Measurements from ENCODE around the gene TSPO2.

TSPO2 gene

GRCh38 chr6:41027799-41028560 is 14.3 kb upstream of the TSPO2 start:
- peak; percentile 77 for DNase-seq

GRCh38 chr6:41028561-41029412 is 13.5 kb upstream of the TSPO2 start:
- DNase-seq = no peak

- DNase-seq = no peak
Observed at GRCh38 chr6:41032830-41033229, 9.4 kb upstream of the TSPO2 start.

GRCh38 chr6:41033776-41034175 is 8.5 kb upstream of the TSPO2 start:
- no peak for DNase-seq

GRCh38 chr6:41036186-41036585 is 6.1 kb upstream of the TSPO2 start:
- no peak for DNase-seq

GRCh38 chr6:41036601-41037000 is 5.7 kb upstream of the TSPO2 start:
- no peak for DNase-seq

- DNase-seq = no peak
Observed at GRCh38 chr6:41037107-41037900, 5.0 kb upstream of the TSPO2 start.

GRCh38 chr6:41038205-41038604 is 4.1 kb upstream of the TSPO2 start:
- no peak for DNase-seq

GRCh38 chr6:41039060-41039998 is 2.9 kb upstream of the TSPO2 start, which contains the start of gene UNC5CL:
TSS of gene UNC5CL (minus strand) at chr6:41039221. CDS start at chr6:41035074, 4,147 bp downstream.
- peak; percentile 60 for DNase-seq

GRCh38 chr6:41040101-41040939 is 1.9 kb upstream of the TSPO2 start:
- DNase-seq = no peak

GRCh38 chr6:41040940-41041536 is 1.2 kb upstream of the TSPO2 start:
- no peak for DNase-seq

- DNase-seq = no peak
Observed at GRCh38 chr6:41043151-41043550, 884 bp downstream of the TSPO2 start.

- DNase-seq = no peak
Observed at GRCh38 chr6:41045664-41046063, 3.4 kb downstream of the TSPO2 start.

GRCh38 chr6:41046084-41046483 is 3.8 kb downstream of the TSPO2 start:
- no peak for DNase-seq

GRCh38 chr6:41047306-41047705 is 5.0 kb downstream of the TSPO2 start:
- no peak for DNase-seq

- no peak for DNase-seq
Observed at GRCh38 chr6:41047745-41048732, 5.8 kb downstream of the TSPO2 start.

GRCh38 chr6:41049521-41049920 is 7.3 kb downstream of the TSPO2 start:
- DNase-seq = no peak

GRCh38 chr6:41049955-41050354 is 7.7 kb downstream of the TSPO2 start:
- no peak for DNase-seq

- no peak for DNase-seq
Observed at GRCh38 chr6:41050536-41050935, 8.3 kb downstream of the TSPO2 start.
